GM13976 (cell line): Measurements from ENCODE around the gene WWP2.
"Not testable (repeated sequence)": the region's sequence is repeated elsewhere in the genome, so short reads cannot be mapped to it uniquely, and the experiment has no call there.

Source experiments
- DNase-seq: peaks from one replicate; pipeline ENCODE4 v3.0.0; 2012; ENCODE audit warnings: low spot score
- CTCF ChIP-seq: IDR thresholded peaks from 2 replicates; pipeline ENCODE4 v1.5.1; 2012; ENCODE audit warnings: borderline replicate concordance, mild to moderate bottlenecking; ENCODE audit not compliant: insufficient read depth; ENCODE audit errors: extremely low read depth, missing control alignments, control extremely low read depth
- in situ Hi-C: fragments of 300-500 bp; cut with MboI; formaldehyde crosslinking; loops from one replicate; pipeline ENCODE4 v1.12.0; 2022; ENCODE audit warnings: low sequenced_read_pairs, mixed read lengths, inconsistent platforms; ENCODE audit not compliant: unreplicated experiment

Gene WWP2

DNA sequence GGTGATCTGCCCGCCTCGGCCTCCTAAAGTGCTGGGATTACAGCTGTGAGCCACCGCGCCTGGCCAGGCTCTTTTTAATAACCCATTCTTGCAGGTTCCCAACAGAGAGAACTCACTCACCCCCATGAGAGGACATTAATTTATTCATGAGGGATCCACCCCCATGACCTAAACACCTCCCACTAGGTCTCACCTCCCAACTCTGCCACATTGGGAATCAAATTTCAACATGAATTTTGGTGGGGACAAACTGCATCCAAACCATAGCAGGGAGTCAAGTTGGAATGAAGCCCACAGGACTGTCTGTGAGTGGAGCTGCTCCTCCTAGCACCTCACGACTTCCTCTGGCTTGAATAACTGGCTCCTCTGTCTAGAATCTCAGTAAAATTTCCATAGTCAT is 85.5 kb downstream of the WWP2 start:
- in situ Hi-C loops, result no loop called here
- no peak for TF ChIP-seq CTCF
- DNase-seq, result no peak

GRCh38 chr16:69848637-69849545 is 86.8 kb downstream of the WWP2 start:
- in situ Hi-C loops, result no loop called here
- no peak for DNase-seq

DNA sequence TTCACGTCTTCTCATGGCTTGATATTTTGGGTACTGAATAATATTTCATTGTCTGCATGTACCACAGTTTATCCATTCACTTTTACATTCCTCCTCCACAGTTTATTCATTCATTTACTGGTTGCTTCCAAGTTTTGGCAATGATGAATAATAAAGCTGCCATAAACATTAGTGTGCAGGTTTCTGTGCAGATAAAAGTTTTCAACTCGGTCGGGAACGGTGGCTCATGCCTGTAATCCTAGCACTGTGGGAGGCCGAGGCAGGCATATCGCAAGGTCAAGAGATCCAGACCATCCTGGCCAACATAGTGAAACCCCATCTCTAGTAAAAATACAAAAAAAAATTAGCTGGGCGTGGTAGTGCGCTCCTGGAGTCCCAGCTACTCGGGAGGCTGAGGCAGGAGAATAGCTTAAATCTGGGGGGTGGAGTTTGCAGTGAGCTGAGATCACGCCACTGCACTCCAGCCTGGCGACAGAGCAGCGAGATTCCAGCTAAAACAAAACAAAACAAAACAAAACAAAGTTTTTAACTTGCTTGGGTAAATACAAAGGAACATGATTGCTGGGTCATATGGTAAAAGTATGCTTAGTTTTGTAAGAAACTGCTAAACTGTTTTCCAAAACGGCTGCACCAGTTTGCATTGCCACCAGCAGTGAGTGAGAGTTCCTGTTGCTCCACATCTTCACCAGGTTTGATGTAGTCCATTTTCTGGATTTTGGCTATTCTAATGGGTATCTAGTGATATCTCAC is 89.5 kb downstream of the WWP2 start:
- no peak for DNase-seq
- in situ Hi-C loops, result no loop called here
- no peak for TF ChIP-seq CTCF

More at GRCh38 chr16:69848637-69849545, 86.8 kb downstream of the WWP2 start:
- no peak for TF ChIP-seq CTCF

- no peak for TF ChIP-seq CTCF
- in situ Hi-C loops, result no loop called here
- no peak for DNase-seq
These were observed 90.7 kb downstream of the WWP2 start for GRCh38 chr16:69852815-69853214.

GRCh38 chr16:69853481-69853880 is 91.3 kb downstream of the WWP2 start:
- no peak for DNase-seq
- in situ Hi-C loops, result no loop called here
- TF ChIP-seq CTCF, result no peak

- DNase-seq, in situ Hi-C loops: not testable (repeated sequence)
These were observed 92.6 kb downstream of the WWP2 start for GRCh38 chr16:69854776-69855175.

DNA sequence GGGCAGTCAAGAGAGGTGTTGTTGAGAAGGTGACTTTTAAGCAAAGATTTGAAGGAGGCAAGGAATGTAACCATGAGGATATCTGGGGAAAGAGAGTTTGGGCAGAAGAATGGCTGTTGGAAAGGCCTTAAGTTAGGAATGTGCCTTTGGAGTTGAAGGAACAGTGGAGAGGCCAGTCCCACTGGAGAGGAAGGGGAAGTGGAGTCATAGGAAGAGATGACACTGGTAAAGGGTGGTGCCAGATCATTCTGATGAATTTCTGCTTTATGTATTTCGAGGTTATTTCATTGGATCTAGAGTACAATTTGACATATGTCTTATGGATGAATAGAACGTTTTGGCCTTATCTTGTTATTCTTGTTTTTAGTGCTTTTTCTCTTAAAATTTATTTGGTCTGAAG is 93.5 kb downstream of the WWP2 start:
- no peak for TF ChIP-seq CTCF
- in situ Hi-C loops, result no loop called here
- DNase-seq, result no peak
